Fibroblast of upper back skin (primary cell): ENCODE measurements around the gene SPI1.
"Not testable (repeated sequence)": the region's sequence is repeated elsewhere in the genome, so short reads cannot be mapped to it uniquely, and the experiment has no call there.

Source experiments
- DNase-seq: peaks from one replicate; pipeline ENCODE4 v3.0.0-alpha.2; 2013

Gene SPI1

GRCh38 chr11:47337229-47337924, 41.0 kb downstream of the SPI1 start:
- DNase-seq: no peak

- no peak for DNase-seq
Measured at GRCh38 chr11:47336595-47336994, 41.8 kb downstream of the SPI1 start.

GRCh38 chr11:47335733-47336132, 42.6 kb downstream of the SPI1 start:
- no peak for DNase-seq

- DNase-seq: not testable (repeated sequence)
Measured at GRCh38 chr11:47334699-47335411, 43.5 kb downstream of the SPI1 start.

GRCh38 chr11:47333886-47334443, 44.4 kb downstream of the SPI1 start:
- no peak for DNase-seq

- DNase-seq: no peak
Measured at GRCh38 chr11:47333526-47333845, 44.9 kb downstream of the SPI1 start.

GRCh38 chr11:47332791-47333525, 45.4 kb downstream of the SPI1 start:
- DNase-seq: no peak

GRCh38 chr11:47332303-47332711, 46.0 kb downstream of the SPI1 start:
- DNase-seq: no peak

GRCh38 chr11:47331454-47332302, 46.7 kb downstream of the SPI1 start:
- DNase-seq: no peak

GRCh38 chr11:47329987-47330931, 48.1 kb downstream of the SPI1 start:
- DNase-seq: no peak

- DNase-seq: no peak
Measured at GRCh38 chr11:47329431-47329986, 48.8 kb downstream of the SPI1 start.

- DNase-seq: no peak
Measured at GRCh38 chr11:47328449-47329390, 49.6 kb downstream of the SPI1 start.

GRCh38 chr11:47327949-47328348, 50.4 kb downstream of the SPI1 start:
- DNase-seq: no peak

GRCh38 chr11:47327025-47327424, 51.3 kb downstream of the SPI1 start:
- no peak for DNase-seq

- DNase-seq: no peak
Measured at GRCh38 chr11:47326198-47326597, 52.1 kb downstream of the SPI1 start.

GRCh38 chr11:47325271-47326041, 52.9 kb downstream of the SPI1 start:
- no peak for DNase-seq

GRCh38 chr11:47324520-47324919, 53.8 kb downstream of the SPI1 start:
- no peak for DNase-seq

- no peak for DNase-seq
Measured at GRCh38 chr11:47318166-47318565, 60.2 kb downstream of the SPI1 start.
